IPS-18c (cell line): ENCODE data around the gene ARSK.

Experiments used
- H3K4me3 ChIP-seq: 2 replicates; pipeline ENCODE4 v1.7.0; 2013; ENCODE audit warnings: low read depth, mild to moderate bottlenecking, low read length, moderate library complexity; ENCODE audit not compliant: insufficient read depth
- H3K9me3 ChIP-seq: one replicate; pipeline ENCODE4 v1.6.1; 2013; ENCODE audit warnings: mild to moderate bottlenecking, low read length, moderate library complexity; ENCODE audit not compliant: control insufficient read depth, insufficient read depth

ARSK gene

GRCh38 chr5:95549030-95549429 is 5.9 kb upstream of the ARSK start:
- no peak overlapping the region for H3K4me3 ChIP-seq
- no peaks in the 10 kb centered on the region for H3K9me3 ChIP-seq

- peak overlapping the region; percentile 87 for H3K4me3 ChIP-seq
- H3K9me3 ChIP-seq = no peaks in the 10 kb centered on the region
Observed at GRCh38 chr5:95554331-95554646, 612 bp upstream of the ARSK start.

DNA sequence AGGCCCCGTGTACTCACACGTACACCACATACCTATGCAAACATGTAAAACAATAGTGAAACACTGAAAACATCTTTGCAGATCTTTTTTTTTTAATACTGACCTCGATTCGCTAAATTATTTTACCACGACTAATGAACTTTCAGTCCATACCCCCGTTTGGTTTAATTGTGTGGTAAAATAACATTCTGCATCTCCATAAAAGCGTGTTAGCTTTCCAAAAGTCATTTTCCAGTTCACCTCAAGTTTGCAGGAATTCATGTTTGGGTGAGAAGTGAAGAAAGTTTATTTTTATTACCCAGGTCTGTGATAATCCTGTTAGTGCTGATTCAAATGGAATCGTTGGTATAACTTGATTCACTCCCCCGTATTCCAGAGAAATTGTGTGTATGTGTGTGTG is 652 bp downstream of the ARSK start:
- peak overlapping the region; percentile 87 for H3K4me3 ChIP-seq
- no peaks in the 10 kb centered on the region for H3K9me3 ChIP-seq

DNA sequence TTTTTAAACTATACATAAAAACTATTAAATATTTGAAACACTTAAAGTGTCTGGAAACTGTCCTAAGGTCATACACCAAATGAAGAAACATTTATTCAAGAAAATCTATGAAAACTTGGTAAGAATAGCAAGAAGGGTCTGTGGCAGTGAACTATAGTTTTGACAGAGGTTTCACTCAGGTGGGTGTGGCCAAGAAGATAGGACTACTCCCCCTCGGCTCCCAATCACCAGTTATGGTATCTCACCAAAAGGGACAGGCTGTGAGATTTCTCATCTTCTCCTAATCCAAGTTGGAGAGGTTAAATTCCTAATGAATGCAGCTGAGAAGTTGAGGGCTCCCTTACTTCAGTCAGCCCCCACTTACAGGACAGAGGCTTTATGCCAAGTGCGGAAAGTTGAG is 2.9 kb downstream of the ARSK start:
- H3K9me3 ChIP-seq = no peaks in the 10 kb centered on the region
- no peak overlapping the region for H3K4me3 ChIP-seq

GRCh38 chr5:95562282-95562681 is 7.4 kb downstream of the ARSK start:
- no peaks in the 10 kb centered on the region for H3K9me3 ChIP-seq
- H3K4me3 ChIP-seq = no peak overlapping the region

GRCh38 chr5:95563367-95563766 is 8.5 kb downstream of the ARSK start:
- no peaks in the 10 kb centered on the region for H3K9me3 ChIP-seq
- no peak overlapping the region for H3K4me3 ChIP-seq

DNA sequence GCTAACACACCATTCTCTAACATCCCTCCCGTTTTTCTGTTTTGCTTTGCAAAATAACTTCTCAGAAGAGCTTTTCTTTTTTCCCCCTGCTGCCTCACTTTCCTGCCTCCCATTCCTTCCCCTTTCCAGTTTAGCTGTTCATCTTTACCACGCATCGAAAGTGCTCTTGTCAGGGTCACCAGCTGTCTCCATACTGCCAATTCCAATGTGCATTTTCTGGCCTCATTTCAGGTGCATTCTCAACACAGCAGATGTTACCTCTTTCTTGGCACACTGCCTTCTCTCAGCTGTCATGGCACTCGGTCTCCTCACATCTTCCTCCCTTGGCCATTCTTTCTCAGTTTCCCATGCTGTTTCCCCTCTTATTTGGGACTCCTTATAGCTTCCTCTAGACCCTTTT is 9.5 kb downstream of the ARSK start:
- no peak overlapping the region for H3K4me3 ChIP-seq
- no peaks in the 10 kb centered on the region for H3K9me3 ChIP-seq

GRCh38 chr5:95565280-95565920 is 10.5 kb downstream of the ARSK start:
- no peaks in the 10 kb centered on the region for H3K9me3 ChIP-seq
- no peak overlapping the region for H3K4me3 ChIP-seq

GRCh38 chr5:95572016-95572415 is 17.1 kb downstream of the ARSK start:
- no peaks in the 10 kb centered on the region for H3K9me3 ChIP-seq

GRCh38 chr5:95581576-95581975 is 26.7 kb downstream of the ARSK start:
- no peaks in the 10 kb centered on the region for H3K9me3 ChIP-seq
- H3K4me3 ChIP-seq = no peak overlapping the region

More at GRCh38 chr5:95572016-95572415, 17.1 kb downstream of the ARSK start:
- H3K4me3 ChIP-seq = no peak overlapping the region

- Histone ChIP-seq H3K4me3 (no peak overlapping the region), H3K9me3 (no peaks in the 10 kb centered on the region)
Observed at GRCh38 chr5:95583992-95584391, 29.1 kb downstream of the ARSK start.

DNA sequence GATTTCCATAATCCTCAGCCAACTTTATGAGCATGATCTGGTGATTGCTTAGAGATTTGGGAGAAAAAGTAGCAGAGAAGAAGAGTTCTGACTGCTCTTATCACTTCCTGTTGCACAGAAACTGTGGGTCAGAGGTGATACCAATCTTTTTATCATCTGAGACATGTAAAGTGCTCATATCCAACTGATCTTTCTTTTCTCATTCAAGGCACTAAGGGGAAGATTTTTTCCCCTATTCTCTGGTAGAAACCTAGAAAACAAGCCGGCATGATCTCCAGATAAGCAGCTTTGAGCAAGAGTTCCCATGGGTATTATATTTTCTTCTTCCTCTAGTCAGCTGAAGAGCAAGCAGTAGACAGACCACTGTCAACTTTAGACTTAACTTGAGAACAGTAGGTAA is 36.0 kb downstream of the ARSK start:
- no peak overlapping the region for H3K4me3 ChIP-seq
- H3K9me3 ChIP-seq = no peaks in the 10 kb centered on the region

- Histone ChIP-seq H3K9me3 (no peaks in the 10 kb centered on the region), H3K4me3 (no peak overlapping the region)
Observed at GRCh38 chr5:95591490-95591901, 36.6 kb downstream of the ARSK start.

DNA sequence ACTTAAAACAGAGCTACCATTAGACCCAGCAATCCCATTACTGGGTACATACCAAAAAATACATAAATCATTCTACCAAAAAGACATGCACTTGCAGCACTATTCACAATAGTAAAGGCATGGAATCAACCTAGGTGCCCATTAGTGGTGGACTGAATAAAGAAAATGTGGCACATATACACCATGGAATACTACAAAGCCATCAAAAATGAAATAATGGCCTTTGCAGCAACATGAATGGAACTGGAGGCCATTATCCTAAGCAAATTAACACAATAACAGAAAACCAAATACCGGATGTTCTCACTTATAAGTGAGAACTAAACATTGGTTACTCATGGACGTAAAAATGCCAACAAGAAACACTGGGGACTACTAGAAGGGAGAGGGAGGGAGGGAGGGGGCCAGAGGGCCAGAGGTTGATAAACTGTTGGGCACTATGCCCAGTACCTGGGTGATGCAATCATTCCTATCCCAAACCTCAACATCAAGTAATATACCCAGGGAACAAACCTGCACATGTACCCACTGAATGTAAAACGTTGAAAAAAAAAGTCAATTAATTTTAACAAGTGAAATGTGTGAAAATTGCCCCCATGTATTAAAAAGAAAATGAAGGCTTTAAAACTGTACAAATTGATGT is 40.5 kb downstream of the ARSK start:
- Histone ChIP-seq H3K4me3 (no peak overlapping the region), H3K9me3 (no peaks in the 10 kb centered on the region)

- Histone ChIP-seq H3K4me3 (no peak overlapping the region), H3K9me3 (no peaks in the 10 kb centered on the region)
Observed at GRCh38 chr5:95599252-95599651, 44.4 kb downstream of the ARSK start.

GRCh38 chr5:95600557-95600956 is 45.7 kb downstream of the ARSK start:
- Histone ChIP-seq H3K4me3 (no peak overlapping the region), H3K9me3 (no peaks in the 10 kb centered on the region)

GRCh38 chr5:95605786-95606185 is 50.9 kb downstream of the ARSK start:
- H3K4me3 ChIP-seq = no peak overlapping the region
- no peaks in the 10 kb centered on the region for H3K9me3 ChIP-seq

DNA sequence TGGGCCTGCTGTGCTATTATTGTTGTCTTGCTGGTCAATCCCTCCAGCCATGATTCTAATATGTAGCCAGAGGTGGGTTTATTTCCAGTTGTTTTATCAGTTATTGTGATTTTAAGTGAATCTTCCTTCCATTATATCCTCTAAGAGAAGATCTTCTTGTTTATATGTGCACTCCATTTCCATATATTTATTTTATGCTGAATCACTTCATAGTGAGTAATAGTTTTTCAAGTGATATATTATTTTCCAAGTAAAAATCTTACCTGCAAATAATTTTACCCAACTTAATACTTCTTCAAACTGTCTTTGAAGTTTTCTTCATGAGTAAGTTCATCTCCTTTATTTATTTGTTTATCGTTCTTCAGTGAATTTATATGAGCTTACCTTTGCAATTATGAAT is 51.5 kb downstream of the ARSK start:
- H3K4me3 ChIP-seq = no peak overlapping the region
- H3K9me3 ChIP-seq = no peaks in the 10 kb centered on the region

DNA sequence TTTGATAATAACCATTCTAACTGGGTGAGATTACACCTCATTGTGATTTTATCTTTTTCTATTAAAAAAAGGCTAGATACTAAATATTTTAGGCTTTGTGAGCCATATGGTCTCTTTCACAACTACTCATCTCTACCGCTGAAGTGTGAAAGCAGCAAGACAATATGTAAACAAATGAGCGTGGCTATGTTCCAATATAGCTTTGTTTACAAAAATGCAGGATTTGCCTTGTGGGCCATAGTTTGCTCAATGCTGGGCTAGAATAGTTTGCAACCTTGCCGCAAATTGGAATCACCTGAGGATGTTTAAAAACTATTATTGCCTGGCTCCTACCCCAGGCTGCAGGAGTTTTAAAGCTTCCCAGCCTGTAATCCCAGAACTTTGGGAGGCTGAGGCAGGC is 54.8 kb downstream of the ARSK start:
- no peaks in the 10 kb centered on the region for H3K9me3 ChIP-seq
- no peak overlapping the region for H3K4me3 ChIP-seq
